GM19468 (cell line): ENCODE data around the gene BAHCC1.

ENCODE experiments used
- ATAC-seq: cut with Tn5 transposase; IDR thresholded peaks from one replicate; pipeline ENCODE4 v1.9.1; 2021; ENCODE audit warnings: mild to moderate bottlenecking, moderate library complexity, moderate number of reproducible peaks; ENCODE audit not compliant: unreplicated experiment; ENCODE audit errors: extremely low read depth

The BAHCC1 gene

GRCh38 chr17:81487089-81487486 is 91.8 kb downstream of the BAHCC1 start:
- no peak for ATAC-seq

- ATAC-seq = no peak
Observed at GRCh38 chr17:81487487-81488275, 92.4 kb downstream of the BAHCC1 start.

- ATAC-seq = no peak
Observed at GRCh38 chr17:81488276-81488860, 93.1 kb downstream of the BAHCC1 start.

- no peak for ATAC-seq
Observed at GRCh38 chr17:81489012-81489997, 94.0 kb downstream of the BAHCC1 start.

- ATAC-seq = no peak
Observed at GRCh38 chr17:81489998-81490992, 95.0 kb downstream of the BAHCC1 start.

- ATAC-seq = no peak
Observed at GRCh38 chr17:81491181-81491581, 95.9 kb downstream of the BAHCC1 start.

GRCh38 chr17:81491761-81492160 is 96.5 kb downstream of the BAHCC1 start:
- ATAC-seq = no peak

GRCh38 chr17:81492202-81492601 is 96.9 kb downstream of the BAHCC1 start:
- ATAC-seq = no peak

GRCh38 chr17:81492706-81493105 is 97.4 kb downstream of the BAHCC1 start:
- ATAC-seq = no peak

- ATAC-seq = no peak
Observed at GRCh38 chr17:81493198-81494038, 98.2 kb downstream of the BAHCC1 start.

- ATAC-seq = no peak
Observed at GRCh38 chr17:81494626-81495377, 99.5 kb downstream of the BAHCC1 start.

- no peak for ATAC-seq
Observed at GRCh38 chr17:81498953-81499600, 103.8 kb downstream of the BAHCC1 start.

- ATAC-seq = no peak
Observed at GRCh38 chr17:81499601-81499970, 104.3 kb downstream of the BAHCC1 start.

GRCh38 chr17:81500047-81500446 is 104.8 kb downstream of the BAHCC1 start:
- ATAC-seq = no peak

GRCh38 chr17:81502471-81503017 is 107.3 kb downstream of the BAHCC1 start:
- no peak for ATAC-seq

- ATAC-seq = no peak
Observed at GRCh38 chr17:81503619-81504018, 108.4 kb downstream of the BAHCC1 start.

- ATAC-seq = no peak
Observed at GRCh38 chr17:81508639-81509206, 113.5 kb downstream of the BAHCC1 start.
